HL-60 (cell line): ENCODE data around the gene PCNX4.

ENCODE experiments used
- DNase-seq, 2 experiments: peaks; one replicate each; pipeline ENCODE4 v3.0.0-alpha.2; 2010 to 2020; ENCODE audit warnings: low read depth in 1 of 2, low spot score in 1 of 2
- H3K27ac ChIP-seq: fragments of 250-450 bp; sonication (Bioruptor Pico); replicated peaks from 2 replicates; pipeline ENCODE4 v1.5.1; 2020; ENCODE audit warnings: mild to moderate bottlenecking, moderate library complexity
- H3K27me3 ChIP-seq: fragments of 250-450 bp; sonication (Bioruptor Pico); 2 replicates; pipeline ENCODE4 v1.5.1; 2021; ENCODE audit warnings: mild to moderate bottlenecking, moderate library complexity; ENCODE audit not compliant: insufficient read depth, poor library complexity, severe bottlenecking
- H3K4me3 ChIP-seq: replicated peaks from 2 replicates; pipeline ENCODE4 v1.5.1; 2011; ENCODE audit warnings: mild to moderate bottlenecking, control low read depth, low read length; ENCODE audit not compliant: insufficient read depth
- CTCF ChIP-seq: IDR thresholded peaks from one replicate; pipeline ENCODE4 v1.5.1; 2011; ENCODE audit warnings: low read length, control low read depth, inconsistent platforms; ENCODE audit not compliant: insufficient read depth
- GABPA ChIP-seq: IDR thresholded peaks from 2 replicates; pipeline ENCODE4 v1.6.1; 2012; ENCODE audit warnings: low read depth
- POLR2AphosphoS5 ChIP-seq: IDR thresholded peaks from 2 replicates; pipeline ENCODE4 v1.6.1; 2012; ENCODE audit warnings: low read depth
- REST ChIP-seq: IDR thresholded peaks from 2 replicates; pipeline ENCODE4 v1.6.1; 2012; ENCODE audit warnings: low read depth; ENCODE audit not compliant: insufficient replicate concordance
- SPI1 ChIP-seq: IDR thresholded peaks from 2 replicates; pipeline ENCODE4 v1.6.1; 2012; ENCODE audit warnings: low read depth, mild to moderate bottlenecking, borderline replicate concordance

Gene PCNX4

GRCh38 chr14:60210703-60211102 lies 119.0 kb downstream of the PCNX4 start:
- no peak for DNase-seq
- Histone ChIP-seq H3K27ac (no peak overlapping the region), H3K27me3 (no peaks in the 10 kb centered on the region), H3K4me3 (no peak overlapping the region)
- TF ChIP-seq REST: no peak
- TF ChIP-seq GABPA: no peak
- TF ChIP-seq SPI1: no peak
- TF ChIP-seq CTCF: no peak
- no peak for TF ChIP-seq POLR2AphosphoS5

- no peak for TF ChIP-seq GABPA
- TF ChIP-seq REST: no peak
- no peak for TF ChIP-seq SPI1
- no peak for TF ChIP-seq POLR2AphosphoS5
- TF ChIP-seq CTCF: no peak
- DNase-seq: no peak
- H3K4me3 ChIP-seq: no peak overlapping the region
- no peak overlapping the region for H3K27ac ChIP-seq
- no peaks in the 10 kb centered on the region for H3K27me3 ChIP-seq
These were observed 119.4 kb downstream of the PCNX4 start for GRCh38 chr14:60211153-60211552.

- no peak overlapping the region for H3K4me3 ChIP-seq
- TF ChIP-seq GABPA: no peak
- H3K27me3 ChIP-seq: no peaks in the 10 kb centered on the region
- no peak overlapping the region for H3K27ac ChIP-seq
- no peak for DNase-seq
These were observed 121.0 kb downstream of the PCNX4 start for GRCh38 chr14:60212503-60213371.

GRCh38 chr14:60214003-60214402 lies 122.3 kb downstream of the PCNX4 start:
- H3K27ac ChIP-seq: no peak overlapping the region
- H3K4me3 ChIP-seq: no peak overlapping the region
- no peaks in the 10 kb centered on the region for H3K27me3 ChIP-seq
- no peak for DNase-seq
- no peak for TF ChIP-seq GABPA
- no peak for TF ChIP-seq CTCF
- TF ChIP-seq POLR2AphosphoS5: no peak
- no peak for TF ChIP-seq SPI1
- TF ChIP-seq REST: no peak
